ENCODE results near the gene CCL1.

Gene CCL1, protein sequence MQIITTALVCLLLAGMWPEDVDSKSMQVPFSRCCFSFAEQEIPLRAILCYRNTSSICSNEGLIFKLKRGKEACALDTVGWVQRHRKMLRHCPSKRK

DNA sequence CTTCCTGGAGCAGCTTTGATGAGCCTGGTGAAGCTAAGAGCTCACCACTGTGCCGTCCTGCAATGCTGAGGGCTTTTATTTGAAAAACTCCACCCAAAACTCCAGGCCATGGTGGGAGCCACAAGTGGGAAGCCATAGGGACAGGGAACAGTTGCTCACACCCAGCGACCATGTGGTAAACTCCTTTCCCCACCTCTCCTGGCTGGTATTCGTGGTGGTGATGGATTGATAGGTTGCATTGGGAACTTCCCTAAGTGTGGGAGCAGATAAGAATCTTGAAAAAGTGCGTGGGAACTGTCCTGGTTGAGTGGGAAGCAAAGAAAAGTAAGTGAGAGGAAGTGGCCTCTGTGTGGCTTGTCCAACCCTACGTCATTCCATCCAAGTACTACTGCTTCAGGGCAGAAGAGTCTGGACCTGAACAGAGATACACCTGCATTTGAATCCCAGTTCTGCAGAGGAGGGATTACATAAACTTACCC lies at the start of gene CCL1:
Gene CCL1 (minus strand): TSS at position 51 of the 479 bp plus-strand sequence. CDS start 72 bp downstream, outside the sequence.
- no peak within 1 kb of the TSS for H3K4me3 ChIP-seq (ENCODE audit: low read length)
- no peak for DNase-seq (ENCODE audit: low read depth)
- TF ChIP-seq CTCF (conservative IDR thresholded peaks at IDR 0.05; ENCODE audit: low read depth, low read length) = no peak

DNA sequence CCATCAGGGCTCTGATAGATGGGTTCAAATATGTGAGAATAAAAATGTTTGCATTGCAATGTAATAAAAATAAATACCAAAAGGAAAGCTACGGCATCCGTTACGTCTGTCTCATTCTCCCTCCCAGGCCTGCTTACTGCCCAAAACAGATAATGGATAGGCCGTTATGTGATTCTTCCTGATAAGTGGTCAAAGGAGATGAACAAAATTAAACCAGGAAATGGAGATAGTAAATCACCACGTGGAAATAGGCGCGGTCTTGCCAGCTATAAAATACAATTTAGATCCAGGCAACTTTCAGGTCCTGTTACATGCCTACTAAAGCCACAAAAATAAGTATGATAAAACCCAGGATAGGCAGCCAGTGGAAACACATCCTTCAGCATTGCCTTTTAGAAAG lies 49.5 kb upstream of the CCL1 start:
- no peak for DNase-seq (ENCODE audit: low read depth)
- no peak overlapping the region for H3K4me3 ChIP-seq (ENCODE audit: low read length)
- TF ChIP-seq CTCF (conservative IDR thresholded peaks at IDR 0.05; ENCODE audit: low read depth, low read length) = no peak

DNA sequence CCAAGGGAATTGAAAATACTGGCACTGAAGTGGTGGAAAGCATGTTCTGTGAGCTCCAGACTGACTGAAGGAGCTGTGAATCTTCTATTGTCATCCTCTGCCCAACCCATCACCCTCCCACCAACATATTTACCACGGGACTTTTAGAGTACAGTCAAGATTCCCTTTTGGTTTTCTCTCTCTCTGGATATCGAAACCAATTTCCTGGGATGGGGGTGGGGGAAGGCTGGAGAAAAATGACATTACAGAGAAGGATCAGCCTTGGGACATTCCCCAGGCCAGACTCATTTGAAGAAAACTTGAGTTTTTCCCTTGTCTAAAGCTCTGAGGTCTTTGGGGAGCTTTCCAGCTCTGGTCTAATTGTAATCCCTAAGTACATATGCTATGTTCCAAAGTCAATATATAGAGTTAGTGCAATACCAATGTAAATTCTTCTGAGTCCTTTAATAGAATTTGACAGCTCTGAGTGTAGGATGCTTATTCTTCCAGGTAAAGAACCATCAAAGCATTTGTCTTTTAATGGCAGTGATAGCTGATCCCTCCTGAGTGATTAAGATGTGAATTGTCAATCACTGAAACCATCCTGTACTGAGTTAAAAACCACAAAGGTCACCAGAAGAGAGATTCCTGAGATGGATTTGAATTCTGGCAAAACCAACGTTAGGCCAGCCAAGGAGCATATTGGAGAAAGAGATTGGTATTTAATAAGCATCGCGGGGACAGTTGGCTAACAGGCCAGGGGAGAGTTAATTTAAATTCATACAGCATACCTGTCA lies 48.8 kb upstream of the CCL1 start:
- H3K4me3 ChIP-seq (ENCODE audit: low read length) = no peak overlapping the region
- no peak for TF ChIP-seq CTCF (conservative IDR thresholded peaks at IDR 0.05; ENCODE audit: low read depth, low read length)
- DNase-seq (ENCODE audit: low read depth) = no peak

DNA sequence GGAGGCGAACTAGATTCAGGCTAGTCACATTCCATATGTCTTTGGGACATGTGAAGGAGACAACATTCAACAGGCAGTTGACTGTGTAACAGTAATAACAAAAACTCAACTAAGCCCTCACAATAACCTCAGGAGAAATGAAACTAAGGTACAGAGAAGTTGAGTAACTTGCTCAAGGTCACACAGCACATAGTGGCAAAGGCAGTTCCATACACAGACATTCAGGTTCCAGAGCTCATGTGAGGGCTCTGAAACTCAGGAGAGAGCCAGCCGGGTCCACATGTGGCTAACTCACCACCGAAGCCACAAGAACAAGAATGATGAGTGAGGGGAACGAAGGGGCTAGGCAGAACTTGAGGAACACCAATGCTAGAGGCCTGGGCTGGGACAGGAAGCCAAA lies 46.3 kb upstream of the CCL1 start:
- DNase-seq (ENCODE audit: low read depth) = no peak
- H3K4me3 ChIP-seq (ENCODE audit: low read length) = no peak overlapping the region
- TF ChIP-seq CTCF (conservative IDR thresholded peaks at IDR 0.05; ENCODE audit: low read depth, low read length) = no peak

DNA sequence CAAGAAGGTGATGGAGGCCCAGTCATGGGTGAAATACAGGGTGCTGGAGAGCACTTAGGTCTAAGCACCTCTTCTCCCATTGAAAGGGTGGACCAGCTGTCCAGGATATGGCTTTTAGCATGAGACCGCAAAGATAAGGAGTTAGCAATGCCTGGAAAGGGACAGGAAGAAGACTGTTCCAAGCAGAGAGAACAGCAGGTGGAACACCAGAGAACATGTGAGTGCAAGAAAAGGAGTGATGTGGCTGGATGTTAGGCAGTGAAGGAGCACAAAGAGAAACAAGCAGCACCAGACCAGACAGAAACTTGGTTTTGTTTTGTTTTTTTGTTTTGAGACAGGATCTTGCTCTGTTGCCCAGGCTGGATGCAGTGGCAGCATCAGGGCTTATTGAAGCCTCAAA lies 45.4 kb upstream of the CCL1 start:
- TF ChIP-seq CTCF (conservative IDR thresholded peaks at IDR 0.05; ENCODE audit: low read depth, low read length) = no peak
- DNase-seq (ENCODE audit: low read depth) = no peak
- no peak overlapping the region for H3K4me3 ChIP-seq (ENCODE audit: low read length)

DNA sequence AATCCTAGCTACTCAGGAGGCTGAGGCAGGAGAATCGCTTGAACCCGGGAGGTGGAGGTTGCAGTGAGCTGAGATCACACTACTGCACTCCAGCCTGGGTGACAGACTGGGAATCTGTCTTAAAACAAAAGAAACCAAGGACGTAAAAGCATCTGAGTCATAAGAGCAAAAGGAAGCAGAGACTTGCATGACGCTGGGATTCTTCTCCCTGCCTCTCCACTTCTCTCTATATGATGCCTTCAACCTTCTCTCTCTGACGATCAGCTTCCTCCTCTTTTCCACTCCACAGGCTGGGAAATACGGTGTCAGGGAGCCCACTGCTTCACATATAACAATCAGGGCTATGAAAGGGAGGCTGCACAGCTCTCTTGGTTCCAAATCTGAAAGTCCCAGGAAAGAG lies 43.2 kb upstream of the CCL1 start:
- no peak overlapping the region for H3K4me3 ChIP-seq (ENCODE audit: low read length)

More for the DNA sequence above, 43.2 kb upstream of the CCL1 start:
- DNase-seq (ENCODE audit: low read depth) = no peak
- TF ChIP-seq CTCF (conservative IDR thresholded peaks at IDR 0.05; ENCODE audit: low read depth, low read length) = no peak
